Inferior parietal cortex (tissue), 1 donor: Measurements from ENCODE around the gene LGALS8.
"Not testable (repeated sequence)": the region's sequence is repeated elsewhere in the genome, so short reads cannot be mapped to it uniquely, and the experiment has no call there.

Experiments
- DNase-seq: peaks from one replicate; pipeline ENCODE4 v3.0.0-alpha.2; 2016; ENCODE audit errors: extremely low spot score

Gene LGALS8

GRCh38 chr1:236540813-236541465 is 17.2 kb downstream of the LGALS8 start:
- no peak for DNase-seq

- DNase-seq, result no peak
These were observed 17.9 kb downstream of the LGALS8 start for GRCh38 chr1:236541710-236542109.

GRCh38 chr1:236543065-236543669 is 19.4 kb downstream of the LGALS8 start:
- no peak for DNase-seq

- DNase-seq, result no peak
These were observed 21.9 kb downstream of the LGALS8 start for GRCh38 chr1:236545621-236546169.

DNA sequence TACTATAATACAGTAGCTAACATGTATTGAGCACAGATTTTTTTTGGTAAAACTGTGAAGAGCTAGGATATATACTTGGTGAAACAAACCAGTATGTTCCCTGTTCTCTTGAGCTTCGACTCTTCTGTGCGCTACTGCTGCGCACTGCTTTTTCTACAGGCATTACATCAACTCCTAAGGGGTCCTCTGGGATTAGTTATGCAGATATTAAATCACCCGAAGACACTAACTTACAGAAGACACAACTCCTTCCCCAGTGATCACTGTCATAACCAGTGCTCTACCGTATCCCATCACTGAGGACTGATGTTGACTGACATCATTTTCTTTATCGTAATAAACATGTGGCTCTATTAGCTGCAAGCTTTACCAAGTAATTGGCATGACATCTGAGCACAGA is 24.7 kb downstream of the LGALS8 start:
- no peak for DNase-seq

DNA sequence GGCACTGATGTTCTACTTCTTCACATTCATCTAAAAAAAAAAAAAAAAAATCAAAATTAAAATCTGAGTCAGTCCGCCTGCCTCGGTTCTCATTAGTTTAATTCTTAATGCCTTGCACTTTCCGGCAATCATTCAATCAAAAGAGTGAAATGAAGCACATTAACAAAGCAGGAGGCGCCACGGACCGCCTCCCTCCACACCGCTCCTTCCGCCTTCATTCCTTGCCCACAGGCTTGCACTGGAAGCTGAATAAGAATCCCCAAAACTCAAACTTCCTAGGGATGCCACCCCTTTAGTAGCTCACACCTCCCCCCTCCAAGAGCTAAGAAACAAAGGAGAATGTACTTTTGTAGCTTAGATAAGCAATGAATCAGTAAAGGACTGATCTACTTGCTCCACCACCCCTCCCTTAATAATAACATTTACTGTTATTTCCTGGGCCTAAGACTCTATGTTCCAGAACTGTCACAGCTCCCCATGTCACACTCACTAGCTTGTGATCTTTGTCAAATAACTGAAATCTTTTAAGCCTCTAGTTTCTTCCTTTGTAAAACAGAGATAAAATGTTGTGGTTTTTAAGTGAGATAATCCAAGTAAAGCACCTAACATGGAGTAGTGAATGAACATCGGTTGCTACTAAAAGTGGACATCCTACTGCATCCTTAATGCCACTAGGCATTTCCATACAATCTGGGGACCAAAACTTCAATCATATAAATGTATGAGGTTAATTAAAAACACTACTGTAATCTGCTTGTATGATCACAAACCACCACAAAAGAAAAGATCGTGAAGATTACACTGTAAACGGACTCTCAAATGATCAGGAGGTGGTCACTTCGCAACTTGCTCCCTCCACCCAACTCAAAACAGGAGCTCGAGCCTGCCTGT is 27.4 kb downstream of the LGALS8 start:
- DNase-seq, result no peak

DNA sequence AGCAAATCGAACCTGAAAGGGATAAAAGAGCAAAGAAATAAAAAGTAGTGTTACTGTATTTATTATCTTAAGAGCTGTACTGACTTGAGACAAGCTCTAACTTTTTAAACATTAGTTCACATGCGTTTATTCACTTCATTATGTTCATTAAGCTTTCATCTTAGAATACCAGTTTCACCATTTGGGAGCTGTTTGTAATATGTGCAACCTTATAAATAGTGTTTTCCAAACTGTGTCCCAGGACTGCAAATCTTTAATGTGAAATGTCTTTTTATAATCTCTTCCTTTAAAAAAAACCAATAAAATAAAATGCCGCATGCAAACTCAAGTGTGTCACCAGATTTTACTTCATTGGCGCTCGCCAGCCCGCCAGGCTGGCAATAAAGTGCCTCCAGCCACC is 28.3 kb downstream of the LGALS8 start:
- DNase-seq, result no peak

GRCh38 chr1:236552901-236553300 is 29.1 kb downstream of the LGALS8 start:
- DNase-seq, result no peak

- no peak for DNase-seq
These were observed 29.6 kb downstream of the LGALS8 start for GRCh38 chr1:236553370-236553769.

DNA sequence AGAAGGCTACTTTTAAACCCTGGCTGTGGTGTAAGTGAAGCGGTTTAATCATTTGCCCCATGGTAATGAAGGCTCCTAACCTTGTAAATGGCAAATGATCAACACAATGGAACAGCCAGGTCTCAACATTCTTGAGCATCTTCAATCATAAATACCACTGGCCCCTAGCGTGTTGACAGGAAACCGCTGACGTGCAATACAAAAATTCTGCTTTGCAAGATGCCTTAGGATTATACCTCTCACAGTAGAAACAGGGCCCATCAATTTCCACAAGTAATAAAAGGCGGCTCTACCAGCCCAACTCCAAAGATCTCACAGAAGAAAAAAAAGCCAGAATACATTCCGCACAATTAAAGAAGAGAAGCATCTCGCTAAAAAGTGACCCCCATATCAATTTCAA is 32.8 kb downstream of the LGALS8 start:
- no peak for DNase-seq

- no peak for DNase-seq
These were observed 34.3 kb downstream of the LGALS8 start for GRCh38 chr1:236558081-236558480.

DNA sequence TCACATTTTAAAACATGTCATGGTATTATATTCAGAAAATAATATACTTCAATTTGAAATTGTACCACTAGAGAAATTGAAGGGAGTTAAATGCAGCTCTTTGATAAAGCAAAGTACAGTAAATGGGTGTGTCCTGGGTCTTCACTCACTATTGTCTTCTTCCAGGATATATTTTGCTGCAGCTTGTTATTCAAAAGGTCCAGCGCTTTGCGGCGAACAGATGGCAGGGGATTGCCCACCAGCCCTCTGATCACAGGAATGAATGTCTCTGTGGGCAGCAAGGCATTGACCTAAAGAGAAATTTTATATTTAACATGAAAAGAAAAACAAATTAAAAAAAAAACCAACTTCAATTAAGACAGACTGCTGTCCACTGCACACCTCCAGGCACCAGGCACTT is 35.1 kb downstream of the LGALS8 start:
- no peak for DNase-seq

- DNase-seq, result no peak
These were observed 36.5 kb downstream of the LGALS8 start for GRCh38 chr1:236560213-236560771.

- no peak for DNase-seq
These were observed 38.2 kb downstream of the LGALS8 start for GRCh38 chr1:236561976-236562375.

GRCh38 chr1:236565530-236565929 is 41.7 kb downstream of the LGALS8 start:
- DNase-seq, result no peak

DNA sequence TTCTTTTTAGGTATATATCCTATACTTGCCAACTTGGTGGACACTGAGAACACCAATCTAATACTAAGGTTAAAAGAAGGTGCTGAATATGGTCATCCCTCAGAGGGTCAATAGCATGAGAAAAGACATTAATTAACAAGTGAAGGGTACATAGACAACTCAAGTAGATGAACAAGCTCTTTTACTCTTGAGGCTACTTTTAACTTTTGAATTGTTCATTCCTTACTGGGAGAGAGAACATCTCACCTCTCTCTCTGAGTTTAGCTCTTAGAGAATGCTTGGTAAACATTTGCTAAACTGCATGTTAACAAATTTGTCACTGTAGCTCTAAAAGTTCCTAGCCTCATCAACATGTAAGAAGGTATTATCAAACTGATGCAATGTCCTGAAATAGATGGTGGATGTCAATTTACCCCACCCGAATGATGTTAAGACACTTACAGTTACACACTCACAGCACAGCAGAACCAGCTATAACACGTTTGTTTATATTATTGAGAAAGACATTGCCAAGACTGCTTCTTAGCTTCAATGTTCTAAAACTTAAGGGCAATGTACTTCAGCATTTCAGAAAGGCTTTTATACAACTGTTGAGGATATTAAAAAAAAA is 44.6 kb downstream of the LGALS8 start:
- DNase-seq, result no peak

DNA sequence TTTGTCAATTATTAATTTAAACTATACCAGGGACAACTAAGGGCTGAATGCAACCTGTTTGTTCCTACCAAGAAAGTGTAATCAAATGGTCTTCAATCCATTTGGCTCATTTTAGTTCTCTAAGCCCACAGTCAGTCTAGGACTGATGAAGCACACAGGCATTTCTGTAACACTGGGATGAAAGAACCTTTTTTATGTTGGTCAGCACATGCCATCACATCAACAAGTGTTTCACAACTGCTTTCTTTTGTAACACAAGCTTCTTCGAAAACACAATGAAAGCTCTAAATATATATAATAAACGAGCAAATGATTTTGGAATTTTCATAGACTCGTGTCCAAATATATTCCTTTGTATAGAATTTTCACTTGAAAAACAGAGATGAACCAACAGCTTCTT is 51.7 kb downstream of the LGALS8 start:
- no peak for DNase-seq

GRCh38 chr1:236576004-236576403 is 52.2 kb downstream of the LGALS8 start:
- DNase-seq, result no peak

- DNase-seq, result not testable (repeated sequence)
These were observed 53.3 kb downstream of the LGALS8 start for GRCh38 chr1:236577041-236577440.

DNA sequence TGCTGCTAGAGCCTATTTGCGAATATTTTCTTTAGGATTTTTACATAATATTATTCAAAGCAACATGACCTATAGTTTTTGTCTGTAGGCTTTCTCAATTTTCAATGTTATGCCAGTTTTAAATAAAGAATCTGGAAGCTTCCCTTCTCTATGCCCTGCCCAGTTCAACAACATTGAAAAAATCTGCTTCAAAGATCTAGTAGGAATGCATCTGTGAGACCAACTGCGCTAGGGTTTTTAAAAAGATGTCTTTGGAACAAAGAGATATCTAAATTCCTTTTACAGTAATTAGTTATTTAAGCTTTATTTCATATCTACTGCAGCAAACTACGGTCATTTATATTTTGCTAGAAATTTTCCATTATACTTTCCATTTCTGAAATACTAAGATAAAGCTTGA is 54.9 kb downstream of the LGALS8 start:
- DNase-seq, result no peak

GRCh38 chr1:236580404-236580803 is 56.6 kb downstream of the LGALS8 start:
- DNase-seq, result not testable (repeated sequence)

DNA sequence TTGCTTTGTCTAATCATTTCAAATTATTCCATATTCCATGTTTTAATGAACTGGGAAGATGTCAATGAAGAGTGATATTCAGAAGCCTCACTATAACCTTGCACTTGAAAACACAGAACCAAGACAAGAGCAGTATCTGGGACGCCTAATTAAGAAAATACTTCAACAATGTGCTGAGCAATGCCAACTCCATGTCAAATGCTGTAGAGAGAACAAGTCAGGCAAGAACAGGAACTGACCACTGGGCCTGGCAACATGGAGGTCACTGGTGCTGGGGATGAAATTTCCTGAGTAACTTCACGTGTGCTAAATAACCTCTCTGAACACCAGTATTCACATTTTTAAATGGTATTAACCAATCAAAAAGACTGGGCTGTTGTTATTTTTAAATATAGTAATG is 57.7 kb downstream of the LGALS8 start:
- DNase-seq, result no peak
